ENCODE data around the gene PLEK2. TPM values are rescaled to one million over a fixed set of nuclear protein-coding genes. Genes with fewer than 3 reads are reported as not detected.

The PLEK2 gene
- total RNA-seq, 4 donors from 2014 or later, result 0.44 to 0.94 TPM; not detected in 2

GRCh38 chr14:67441256-67441655, 29.3 kb upstream of the PLEK2 start:
- DNase-seq, result no peak
- no peak for ATAC-seq
- H3K9me3 ChIP-seq, result no peaks in the 10 kb centered on the region
- H3K36me3 ChIP-seq, result no peaks in the 10 kb centered on the region
- intact Hi-C loops (cut with DNase I; ENCODE audit: low total_unique reads) (no loop called here), in situ Hi-C loops (cut with MboI; ENCODE audit: low sequenced_read_pairs in 4 of 4) (loop anchor here in 2 of 4 donors (25.0 kb wide), 1 partner anchor 271 kb away; the partner anchor contains the start of gene RDH12 (in 2 of the 2))
- H3K27ac ChIP-seq, result no peak overlapping the region
- H3K27me3 ChIP-seq, result no peaks in the 10 kb centered on the region
- H3K4me3 ChIP-seq, result no peak overlapping the region
- no peak for TF ChIP-seq POLR2A (IDR thresholded peaks at IDR 0.05)
- TF ChIP-seq, protein P1, sequence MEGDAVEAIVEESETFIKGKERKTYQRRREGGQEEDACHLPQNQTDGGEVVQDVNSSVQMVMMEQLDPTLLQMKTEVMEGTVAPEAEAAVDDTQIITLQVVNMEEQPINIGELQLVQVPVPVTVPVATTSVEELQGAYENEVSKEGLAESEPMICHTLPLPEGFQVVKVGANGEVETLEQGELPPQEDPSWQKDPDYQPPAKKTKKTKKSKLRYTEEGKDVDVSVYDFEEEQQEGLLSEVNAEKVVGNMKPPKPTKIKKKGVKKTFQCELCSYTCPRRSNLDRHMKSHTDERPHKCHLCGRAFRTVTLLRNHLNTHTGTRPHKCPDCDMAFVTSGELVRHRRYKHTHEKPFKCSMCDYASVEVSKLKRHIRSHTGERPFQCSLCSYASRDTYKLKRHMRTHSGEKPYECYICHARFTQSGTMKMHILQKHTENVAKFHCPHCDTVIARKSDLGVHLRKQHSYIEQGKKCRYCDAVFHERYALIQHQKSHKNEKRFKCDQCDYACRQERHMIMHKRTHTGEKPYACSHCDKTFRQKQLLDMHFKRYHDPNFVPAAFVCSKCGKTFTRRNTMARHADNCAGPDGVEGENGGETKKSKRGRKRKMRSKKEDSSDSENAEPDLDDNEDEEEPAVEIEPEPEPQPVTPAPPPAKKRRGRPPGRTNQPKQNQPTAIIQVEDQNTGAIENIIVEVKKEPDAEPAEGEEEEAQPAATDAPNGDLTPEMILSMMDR (IDR thresholded peaks at IDR 0.05 in 4 of 5, conservative IDR thresholded peaks at IDR 0.05 in 1 of 5), result no peak
- peaks cover 0 to 2% of the 10 kb centered on the region in 2 donors for H3K4me1 ChIP-seq

GRCh38 chr14:67440513-67440912, 28.5 kb upstream of the PLEK2 start:
- Histone ChIP-seq H3K27ac (no peak overlapping the region), H3K9me3 (no peaks in the 10 kb centered on the region), H3K27me3 (no peaks in the 10 kb centered on the region), H3K36me3 (no peaks in the 10 kb centered on the region), H3K4me3 (no peak overlapping the region), H3K4me1 (peaks cover 7 to 9% of the 10 kb centered on the region in 2 donors)
- no peak for DNase-seq
- intact Hi-C loops (cut with DNase I; ENCODE audit: low total_unique reads), result no loop called here
- in situ Hi-C loops (cut with MboI; ENCODE audit: low sequenced_read_pairs in 4 of 4), result loop anchor here in 2 of 4 donors (25.0 kb wide), 1 partner anchor 272 kb away; the partner anchor contains the start of gene RDH12 (in 2 of the 2)
- ATAC-seq, result no peak
- TF ChIP-seq POLR2A (IDR thresholded peaks at IDR 0.05), result no peak
- TF ChIP-seq, protein P1 (IDR thresholded peaks at IDR 0.05 in 4 of 5, conservative IDR thresholded peaks at IDR 0.05 in 1 of 5), result no peak

GRCh38 chr14:67438969-67439368, 27.0 kb upstream of the PLEK2 start:
- in situ Hi-C loops (cut with MboI; ENCODE audit: low sequenced_read_pairs in 4 of 4) (loop anchor here in 2 of 4 donors (25.0 kb wide), 1 partner anchor 273 kb away; the partner anchor contains the start of gene RDH12 (in 2 of the 2)), intact Hi-C loops (cut with DNase I; ENCODE audit: low total_unique reads) (no loop called here)
- H3K27ac ChIP-seq, result no peak overlapping the region
- DNase-seq, result no peak
- H3K9me3 ChIP-seq, result no peaks in the 10 kb centered on the region
- H3K36me3 ChIP-seq, result no peaks in the 10 kb centered on the region
- peaks cover 7 to 13% of the 10 kb centered on the region in 2 donors for H3K4me1 ChIP-seq
- H3K27me3 ChIP-seq, result no peaks in the 10 kb centered on the region
- TF ChIP-seq, protein P1 (IDR thresholded peaks at IDR 0.05 in 4 of 5, conservative IDR thresholded peaks at IDR 0.05 in 1 of 5), result no peak
- no peak for TF ChIP-seq POLR2A (IDR thresholded peaks at IDR 0.05)
- no peak for ATAC-seq
- H3K4me3 ChIP-seq, result no peak overlapping the region

DNA sequence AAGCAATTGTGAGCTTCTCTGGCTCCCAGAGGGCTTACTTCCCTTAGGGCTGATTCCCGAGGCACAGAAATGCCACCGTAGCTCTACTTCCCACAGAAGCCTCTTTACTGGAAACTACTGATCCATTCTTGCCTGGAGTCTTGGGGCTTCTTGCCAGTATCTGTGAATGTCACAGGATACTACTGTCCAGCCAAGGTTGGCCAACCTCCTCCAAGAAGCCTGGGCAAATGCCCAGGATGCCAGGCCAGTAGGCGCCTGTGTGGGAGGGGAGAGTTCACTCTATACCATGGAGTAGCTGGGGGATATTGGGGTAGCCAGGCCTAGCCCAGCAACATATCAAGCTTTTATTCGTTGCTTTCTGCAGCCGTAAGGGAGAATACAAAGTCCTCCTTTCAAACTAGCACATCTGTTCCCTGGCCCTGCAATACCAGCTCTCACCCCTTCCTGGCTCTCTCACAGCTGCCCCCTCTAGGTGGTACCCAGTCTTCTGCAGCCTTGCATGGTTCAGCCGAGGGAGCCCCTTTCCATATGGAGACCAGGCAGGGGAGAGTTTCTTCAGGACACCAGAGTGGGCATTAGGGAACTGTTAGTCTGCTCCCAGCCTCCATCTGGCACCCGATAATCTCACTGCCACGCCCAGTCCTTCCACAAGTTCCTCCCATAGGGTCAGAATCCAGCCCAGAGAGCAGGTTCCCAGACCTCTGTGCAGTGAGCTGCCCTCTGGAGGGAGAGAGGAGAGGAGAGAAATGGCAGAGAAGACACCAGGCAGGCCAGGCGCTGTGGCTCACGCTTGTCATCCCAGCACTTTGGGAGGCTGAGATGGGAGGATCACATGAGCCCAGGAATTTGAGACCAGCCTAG, 24.3 kb upstream of the PLEK2 start:
- DNase-seq, result peak; percentile 40 to 54
- TF ChIP-seq POLR2A (IDR thresholded peaks at IDR 0.05), result no peak
- TF ChIP-seq, protein P1 (IDR thresholded peaks at IDR 0.05 in 4 of 5, conservative IDR thresholded peaks at IDR 0.05 in 1 of 5), result no peak
- H3K27ac ChIP-seq, result no peak overlapping the region
- H3K4me3 ChIP-seq, result no peak overlapping the region
- H3K27me3 ChIP-seq, result no peaks in the 10 kb centered on the region
- peak; percentile 90 to 92 for ATAC-seq
- H3K4me1 ChIP-seq, result peaks cover 19 to 25% of the 10 kb centered on the region in 2 donors
- H3K36me3 ChIP-seq, result no peaks in the 10 kb centered on the region
- no peaks in the 10 kb centered on the region for H3K9me3 ChIP-seq
- in situ Hi-C loops (cut with MboI; ENCODE audit: low sequenced_read_pairs in 4 of 4), result loop anchor here in 2 of 4 donors (25.0 kb wide), 1 partner anchor 276 kb away; the partner anchor contains the start of gene RDH12 (in 2 of the 2)
- intact Hi-C loops (cut with DNase I; ENCODE audit: low total_unique reads), result no loop called here
